Mesothelial cell of epicardium (in vitro differentiated cells): ENCODE measurements around the gene FNIP2. TPM values are rescaled to one million over a fixed set of nuclear protein-coding genes. Genes with fewer than 3 reads are reported as not detected.

Experiments used
- DNase-seq, 2 experiments: peaks; one replicate each; pipeline ENCODE4 v3.0.0; 2021; ENCODE audit warnings: low spot score in 2 of 2; ENCODE audit not compliant: unreplicated experiment in 2 of 2
- H3K27ac Mint-ChIP-seq: 2 replicates; pipeline ENCODE4 v1.8.0; 2021; ENCODE audit warnings: mixed read lengths
- H3K27me3 Mint-ChIP-seq: 2 replicates; pipeline ENCODE4 v1.8.0; 2021; ENCODE audit warnings: low read depth, mixed read lengths
- H3K36me3 Mint-ChIP-seq: 2 replicates; pipeline ENCODE4 v1.8.0; 2021; ENCODE audit warnings: mixed read lengths
- H3K4me1 Mint-ChIP-seq: 2 replicates; pipeline ENCODE4 v1.8.0; 2021; ENCODE audit warnings: mixed read lengths
- H3K4me3 Mint-ChIP-seq: 2 replicates; pipeline ENCODE4 v1.8.0; 2021; ENCODE audit warnings: mild to moderate bottlenecking, moderate library complexity, mixed read lengths
- H3K9me3 Mint-ChIP-seq: 2 replicates; pipeline ENCODE4 v1.8.0; 2021; ENCODE audit warnings: mixed read lengths
- total RNA-seq: library from RNA; stranded (reverse); gene quantifications from 3 replicates; pipeline ENCODE4 v1.2.1, GENCODE V29; 2021
- TF ChIP-seq, protein P1 (sequence below): fragments of 200-600 bp; sonication (generic); IDR thresholded peaks from one replicate; pipeline ENCODE4 v1.5.0; 2021; ENCODE audit warnings: antibody characterized with exemption; ENCODE audit not compliant: unreplicated experiment

Gene FNIP2
- total RNA-seq, 1 donor from 2014 or later = 32.1 TPM

DNA sequence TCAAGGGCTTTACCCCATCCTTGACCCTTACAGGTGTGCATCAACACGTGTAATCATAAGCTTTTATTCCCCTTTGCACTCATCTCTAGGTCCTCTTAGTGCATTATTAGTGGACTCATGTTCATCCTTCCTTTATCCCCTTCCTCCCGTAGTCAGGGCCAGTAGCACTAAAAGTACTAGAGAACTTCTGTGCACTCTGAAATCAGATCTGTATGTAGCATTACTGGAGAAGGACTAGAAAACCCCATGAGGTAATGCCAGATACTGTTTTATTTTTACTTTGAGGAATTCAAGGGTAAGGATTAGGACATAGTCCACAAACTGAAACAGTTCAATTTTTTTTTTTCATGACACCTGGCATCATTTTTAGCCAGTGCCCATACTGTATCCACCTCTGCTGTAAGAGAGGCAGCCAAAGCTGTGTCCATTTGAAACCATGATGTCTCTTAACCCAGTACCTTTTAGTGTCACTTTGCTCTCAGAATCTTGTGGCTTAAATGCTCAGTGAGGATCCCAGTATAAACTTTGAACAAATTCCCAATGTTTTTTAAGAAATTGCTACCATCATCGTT, 134.7 kb downstream of the FNIP2 start:
- peaks cover 13% of the 10 kb centered on the region for H3K9me3 Mint-ChIP-seq
- peaks cover 5% of the 10 kb centered on the region for H3K4me1 Mint-ChIP-seq
- TF ChIP-seq, protein P1, sequence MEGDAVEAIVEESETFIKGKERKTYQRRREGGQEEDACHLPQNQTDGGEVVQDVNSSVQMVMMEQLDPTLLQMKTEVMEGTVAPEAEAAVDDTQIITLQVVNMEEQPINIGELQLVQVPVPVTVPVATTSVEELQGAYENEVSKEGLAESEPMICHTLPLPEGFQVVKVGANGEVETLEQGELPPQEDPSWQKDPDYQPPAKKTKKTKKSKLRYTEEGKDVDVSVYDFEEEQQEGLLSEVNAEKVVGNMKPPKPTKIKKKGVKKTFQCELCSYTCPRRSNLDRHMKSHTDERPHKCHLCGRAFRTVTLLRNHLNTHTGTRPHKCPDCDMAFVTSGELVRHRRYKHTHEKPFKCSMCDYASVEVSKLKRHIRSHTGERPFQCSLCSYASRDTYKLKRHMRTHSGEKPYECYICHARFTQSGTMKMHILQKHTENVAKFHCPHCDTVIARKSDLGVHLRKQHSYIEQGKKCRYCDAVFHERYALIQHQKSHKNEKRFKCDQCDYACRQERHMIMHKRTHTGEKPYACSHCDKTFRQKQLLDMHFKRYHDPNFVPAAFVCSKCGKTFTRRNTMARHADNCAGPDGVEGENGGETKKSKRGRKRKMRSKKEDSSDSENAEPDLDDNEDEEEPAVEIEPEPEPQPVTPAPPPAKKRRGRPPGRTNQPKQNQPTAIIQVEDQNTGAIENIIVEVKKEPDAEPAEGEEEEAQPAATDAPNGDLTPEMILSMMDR = no peak
- H3K4me3 Mint-ChIP-seq = no peak overlapping the region
- no peaks in the 10 kb centered on the region for H3K27me3 Mint-ChIP-seq
- H3K27ac Mint-ChIP-seq = no peak overlapping the region
- DNase-seq = no peak
- peaks cover 36% of the 10 kb centered on the region for H3K36me3 Mint-ChIP-seq

DNA sequence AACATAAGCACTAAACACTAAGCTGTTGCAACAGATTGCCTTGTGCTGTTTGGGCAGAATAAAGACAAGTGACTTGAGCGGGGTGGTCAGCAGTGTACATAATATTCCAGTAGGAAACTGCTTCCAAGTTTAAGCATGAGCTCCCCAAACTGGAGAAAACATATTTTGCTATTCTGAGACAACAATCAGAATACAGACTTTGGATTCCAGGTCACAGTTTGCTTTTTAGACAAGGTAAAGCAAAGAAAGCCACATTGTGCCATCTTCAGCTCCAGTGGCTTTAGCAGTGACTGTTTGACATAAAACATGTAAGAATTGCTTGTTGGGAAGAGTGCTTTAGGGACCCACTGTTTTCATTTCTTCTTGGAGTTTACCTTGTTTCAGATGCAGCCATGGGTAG, 136.0 kb downstream of the FNIP2 start:
- H3K36me3 Mint-ChIP-seq = peaks cover 24% of the 10 kb centered on the region
- DNase-seq = no peak
- no peak overlapping the region for H3K27ac Mint-ChIP-seq
- H3K9me3 Mint-ChIP-seq = peaks cover 13% of the 10 kb centered on the region
- H3K4me3 Mint-ChIP-seq = no peak overlapping the region
- H3K27me3 Mint-ChIP-seq = no peaks in the 10 kb centered on the region
- peaks cover 5% of the 10 kb centered on the region for H3K4me1 Mint-ChIP-seq
- TF ChIP-seq, protein P1 = no peak

DNA sequence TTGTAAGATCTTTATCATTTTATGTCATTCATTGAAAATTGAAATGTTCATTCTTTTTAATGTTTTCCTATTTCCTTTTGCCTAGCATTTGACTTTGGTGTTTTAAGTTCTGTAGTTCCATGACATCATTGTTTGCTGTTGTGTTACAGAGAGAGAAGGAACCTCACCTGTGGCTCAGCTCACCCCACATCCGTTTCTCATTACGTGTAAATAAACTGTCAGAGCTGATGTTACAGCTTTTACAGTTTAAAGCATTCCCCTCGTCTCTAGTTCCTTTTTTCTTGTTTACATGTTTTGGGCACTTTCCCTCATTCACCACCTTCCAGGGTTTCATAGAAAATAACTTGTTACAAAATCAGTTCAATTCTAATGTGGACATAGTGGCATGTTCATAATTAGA, 137.2 kb downstream of the FNIP2 start:
- Mint-ChIP-seq H3K27ac (no peak overlapping the region), H3K36me3 (peaks cover 15% of the 10 kb centered on the region), H3K4me1 (peaks cover 5% of the 10 kb centered on the region), H3K27me3 (no peaks in the 10 kb centered on the region), H3K4me3 (no peak overlapping the region), H3K9me3 (peaks cover 6% of the 10 kb centered on the region)
- TF ChIP-seq, protein P1 = no peak
- DNase-seq = no peak

DNA sequence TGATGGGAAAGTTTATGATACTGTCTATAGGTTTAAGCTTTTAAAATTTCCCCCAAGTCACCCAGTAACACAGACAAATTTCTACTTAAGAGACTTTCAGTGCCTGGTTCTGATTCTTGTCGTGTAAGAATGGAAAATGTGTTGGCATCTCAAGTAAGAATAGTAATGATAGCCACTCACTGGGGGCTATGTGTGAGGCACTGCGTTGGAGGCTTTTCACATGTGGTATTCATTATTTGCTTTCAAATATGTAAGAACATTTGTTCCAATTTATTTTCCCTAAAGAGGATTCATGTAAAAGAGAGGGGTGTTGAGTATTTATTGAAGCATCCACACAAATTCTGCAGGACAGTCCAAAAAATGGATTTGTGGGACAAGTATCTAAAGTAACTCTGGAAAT, 143.6 kb downstream of the FNIP2 start:
- Mint-ChIP-seq H3K4me3 (no peak overlapping the region), H3K27me3 (no peaks in the 10 kb centered on the region), H3K36me3 (peaks cover 2% of the 10 kb centered on the region), H3K4me1 (no peaks in the 10 kb centered on the region), H3K9me3 (no peaks in the 10 kb centered on the region), H3K27ac (no peak overlapping the region)
- TF ChIP-seq, protein P1 = no peak
- DNase-seq = no peak

DNA sequence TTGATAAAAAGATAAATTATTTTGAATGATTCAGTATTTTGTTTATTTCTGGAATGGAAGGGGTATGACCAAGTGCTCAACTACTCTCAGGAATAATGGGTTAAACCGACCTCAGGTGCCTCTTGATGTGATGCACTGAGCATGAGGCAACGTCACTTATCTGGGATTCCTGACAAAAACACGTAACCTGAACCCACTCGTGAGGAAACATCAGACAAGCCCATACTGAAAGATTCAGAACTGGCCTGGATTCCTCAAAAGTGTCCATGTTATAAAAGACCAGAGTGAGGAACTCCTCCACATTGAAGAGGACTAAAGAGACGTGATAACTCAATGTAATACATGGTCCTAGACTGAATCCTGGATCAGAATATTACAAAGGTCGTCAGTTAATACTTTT, 144.0 kb downstream of the FNIP2 start:
- H3K27ac Mint-ChIP-seq = no peak overlapping the region
- H3K9me3 Mint-ChIP-seq = no peaks in the 10 kb centered on the region
- TF ChIP-seq, protein P1 = no peak
- H3K4me3 Mint-ChIP-seq = no peak overlapping the region
- peaks cover 2% of the 10 kb centered on the region for H3K36me3 Mint-ChIP-seq
- DNase-seq = no peak
- no peaks in the 10 kb centered on the region for H3K4me1 Mint-ChIP-seq
- no peaks in the 10 kb centered on the region for H3K27me3 Mint-ChIP-seq

DNA sequence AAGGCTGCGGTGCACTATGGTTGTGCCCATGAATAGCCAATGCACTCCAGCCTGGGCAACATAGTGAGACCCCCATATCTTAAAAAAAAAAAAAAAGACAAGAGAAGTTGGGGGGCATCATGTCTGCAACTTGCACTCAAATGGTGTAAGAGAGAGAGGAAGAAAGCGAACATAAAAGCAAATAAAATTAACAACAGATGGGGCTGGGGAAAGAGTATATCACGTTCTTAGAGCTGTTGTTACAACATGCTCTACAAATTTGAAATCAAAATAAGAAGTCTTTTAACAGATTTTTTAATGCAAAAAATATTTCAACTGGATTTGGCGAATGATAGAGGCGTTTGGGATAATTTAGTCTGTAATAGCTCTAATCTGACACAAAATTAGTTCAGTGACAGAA, 144.9 kb downstream of the FNIP2 start:
- no peak for DNase-seq
- Mint-ChIP-seq H3K9me3 (no peaks in the 10 kb centered on the region), H3K27me3 (no peaks in the 10 kb centered on the region), H3K4me3 (no peak overlapping the region), H3K4me1 (no peaks in the 10 kb centered on the region), H3K36me3 (peaks cover 2% of the 10 kb centered on the region), H3K27ac (no peak overlapping the region)
- TF ChIP-seq, protein P1 = no peak
